ENCODE measurements around the gene GPANK1.
A peak's percentile ranks its signal among the peaks of the same experiment; 100 is the strongest.

GPANK1 gene

DNA sequence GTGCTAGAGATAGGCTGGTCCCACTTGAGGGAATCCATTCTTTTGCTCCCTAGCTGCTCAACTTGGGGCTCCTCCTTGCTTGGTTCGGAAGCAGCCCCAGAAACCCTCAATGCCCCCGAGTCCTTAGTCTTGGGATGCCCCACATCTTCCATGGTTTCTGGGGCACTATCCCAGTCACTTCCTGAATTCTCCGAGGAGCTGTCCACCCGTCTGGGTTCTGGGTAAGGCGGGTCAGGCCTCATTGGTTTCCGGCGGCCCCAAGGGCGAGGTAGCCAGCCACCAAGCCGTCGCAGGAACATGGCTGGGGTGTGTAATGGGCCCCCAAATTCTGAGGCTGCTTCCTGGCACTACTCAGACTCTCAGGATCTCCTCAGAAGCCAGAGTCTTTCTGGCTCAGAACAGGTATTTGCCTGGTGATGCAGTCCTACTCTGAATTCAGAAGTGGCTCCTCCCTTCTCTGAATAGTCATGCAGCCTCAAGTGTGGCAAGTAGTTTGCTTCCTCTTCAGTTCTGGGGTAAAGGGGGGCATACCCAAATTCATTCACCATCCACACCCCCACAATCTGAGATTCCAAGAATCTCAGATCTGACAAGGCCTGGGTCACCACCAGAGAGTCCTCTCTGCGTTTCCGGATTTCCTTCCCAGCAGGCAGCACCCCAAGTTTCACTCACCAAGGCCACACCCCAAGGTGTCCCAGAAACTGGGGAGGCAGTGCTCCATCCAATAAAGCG is 5.0 kb downstream of the GPANK1 start:
- Histone ChIP-seq H3K4me2 (ENCODE audit: low read length) (peak overlapping the region; percentile 75), H3K27ac (ENCODE audit: low read depth, low read length) (no peak overlapping the region), H3K4me1 (ENCODE audit: control insufficient read depth, low read depth, low read length) (peaks cover 8% of the 10 kb centered on the region), H3K27me3 (ENCODE audit: insufficient read depth, low read length, poor library complexity) (no peaks in the 10 kb centered on the region), H3K36me3 (ENCODE audit: control insufficient read depth, insufficient read depth, low read length) (no peaks in the 10 kb centered on the region), H3K79me1 (ENCODE audit: low read length) (peaks cover 27% of the 10 kb centered on the region), H3K79me2 (ENCODE audit: control insufficient read depth, insufficient read depth, low read length) (peaks cover 30% of the 10 kb centered on the region), H2AK5ac (ENCODE audit: low read length) (no peak overlapping the region), H3K23ac (ENCODE audit: low read length) (no peak overlapping the region), H3K9ac (ENCODE audit: low read length) (peak overlapping the region; percentile 79), H2BK15ac (replicated peaks; ENCODE audit: low read depth) (no peak overlapping the region), H3K18ac (ENCODE audit: low read length) (no peak overlapping the region), H4K5ac (ENCODE audit: low read length) (no peak overlapping the region), H3K56ac (ENCODE audit: low read length) (peak overlapping the region; percentile 83), H3K4ac (ENCODE audit: low read depth, low read length) (peak overlapping the region; percentile 73), H2BK5ac (ENCODE audit: low read length) (no peak overlapping the region), H2BK120ac (ENCODE audit: low read depth, low read length) (no peak overlapping the region), H3K4me3 (ENCODE audit: low read length) (peak overlapping the region; percentile 65), H4K8ac (ENCODE audit: low read depth, low read length) (no peak overlapping the region)
- no peak for DNase-seq
- WGBS (ENCODE audit: extremely low coverage, insufficient coverage, low lambda C conversion rate): no CpG with 5 or more reads among the region's 13 CpGs

DNA sequence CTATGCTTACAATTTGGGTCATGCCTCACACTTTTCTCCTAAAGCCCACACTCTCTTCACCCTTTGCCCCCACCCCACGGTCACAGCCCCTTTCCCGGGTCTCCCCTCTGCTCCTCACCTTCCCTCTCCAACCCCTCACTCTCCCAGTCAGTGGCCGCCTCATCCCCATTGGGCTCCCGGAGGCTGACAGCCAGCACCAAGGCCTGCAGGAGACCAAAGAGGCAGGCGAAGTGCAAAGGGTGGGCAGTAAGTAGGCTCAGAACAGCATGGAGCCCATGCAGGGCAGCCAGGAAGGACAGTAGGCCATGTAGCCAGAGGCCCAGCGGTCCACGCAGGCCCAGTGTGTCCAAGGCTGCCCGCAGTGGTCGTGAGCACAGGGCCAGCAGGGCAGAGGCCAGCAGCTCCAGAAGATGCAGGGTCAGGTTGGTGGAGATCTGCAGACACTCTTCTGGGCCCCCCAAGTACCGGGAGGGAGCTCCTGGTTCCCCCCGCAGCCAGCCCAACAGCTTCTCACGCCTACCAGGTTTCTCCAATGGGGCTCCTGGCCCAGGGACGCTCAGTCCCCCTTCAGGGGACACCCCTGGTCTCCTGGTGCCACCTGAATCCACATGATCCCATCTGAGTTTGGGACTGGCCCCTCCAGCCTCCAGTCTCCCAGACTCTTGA is 5.7 kb downstream of the GPANK1 start:
- Histone ChIP-seq H2BK5ac (ENCODE audit: low read length) (no peak overlapping the region), H3K4me1 (ENCODE audit: control insufficient read depth, low read depth, low read length) (peaks cover 8% of the 10 kb centered on the region), H3K4ac (ENCODE audit: low read depth, low read length) (no peak overlapping the region), H3K79me1 (ENCODE audit: low read length) (peaks cover 23% of the 10 kb centered on the region), H3K23ac (ENCODE audit: low read length) (no peak overlapping the region), H3K9ac (ENCODE audit: low read length) (peak overlapping the region; percentile 79), H2AK5ac (ENCODE audit: low read length) (no peak overlapping the region), H3K79me2 (ENCODE audit: control insufficient read depth, insufficient read depth, low read length) (peaks cover 26% of the 10 kb centered on the region), H3K18ac (ENCODE audit: low read length) (no peak overlapping the region), H3K4me3 (ENCODE audit: low read length) (no peak overlapping the region), H3K4me2 (ENCODE audit: low read length) (peak overlapping the region; percentile 75), H2BK15ac (replicated peaks; ENCODE audit: low read depth) (no peak overlapping the region), H3K27me3 (ENCODE audit: insufficient read depth, low read length, poor library complexity) (no peaks in the 10 kb centered on the region), H3K56ac (ENCODE audit: low read length) (peak overlapping the region; percentile 61), H4K8ac (ENCODE audit: low read depth, low read length) (no peak overlapping the region), H3K27ac (ENCODE audit: low read depth, low read length) (no peak overlapping the region), H4K5ac (ENCODE audit: low read length) (no peak overlapping the region), H2BK120ac (ENCODE audit: low read depth, low read length) (no peak overlapping the region), H3K36me3 (ENCODE audit: control insufficient read depth, insufficient read depth, low read length) (no peaks in the 10 kb centered on the region)
- no peak for DNase-seq
- WGBS (ENCODE audit: extremely low coverage, insufficient coverage, low lambda C conversion rate): no CpG with 5 or more reads among the region's 13 CpGs

DNA sequence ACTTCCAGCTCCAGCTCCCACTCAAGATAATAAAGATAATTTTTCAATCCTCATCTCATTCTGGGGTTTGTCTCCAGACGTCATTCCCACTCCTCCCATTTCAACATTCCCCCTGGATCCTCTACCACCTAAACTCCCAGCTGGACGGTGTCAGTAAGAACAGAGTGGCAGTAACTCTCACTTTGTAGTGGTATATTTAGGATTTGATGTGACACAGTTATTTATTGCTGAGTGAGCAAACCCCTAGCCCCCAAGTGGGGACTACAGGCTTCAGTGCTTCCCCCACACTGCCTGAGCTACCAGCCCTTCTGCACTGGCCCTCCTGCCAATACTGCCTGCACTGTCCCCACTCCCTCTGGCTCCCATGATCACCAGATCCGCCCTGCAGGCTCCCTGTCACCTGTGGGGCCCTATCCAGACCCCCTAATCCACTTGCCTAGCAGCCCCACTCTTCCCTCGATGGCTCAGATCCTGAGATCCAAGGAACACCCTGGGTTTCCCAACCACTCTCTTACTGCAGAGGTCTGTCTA is 6.6 kb downstream of the GPANK1 start:
- no peak overlapping the region for H3K4ac ChIP-seq (ENCODE audit: low read depth, low read length)
- no peak overlapping the region for H2BK5ac ChIP-seq (ENCODE audit: low read length)
- no peak overlapping the region for H4K8ac ChIP-seq (ENCODE audit: low read depth, low read length)
- H4K5ac ChIP-seq (ENCODE audit: low read length): no peak overlapping the region
- no peak overlapping the region for H3K18ac ChIP-seq (ENCODE audit: low read length)
- no peak overlapping the region for H3K4me3 ChIP-seq (ENCODE audit: low read length)
- no peak overlapping the region for H2AK5ac ChIP-seq (ENCODE audit: low read length)
- H3K79me2 ChIP-seq (ENCODE audit: control insufficient read depth, insufficient read depth, low read length): peaks cover 17% of the 10 kb centered on the region
- no peak overlapping the region for H3K23ac ChIP-seq (ENCODE audit: low read length)
- no peaks in the 10 kb centered on the region for H3K36me3 ChIP-seq (ENCODE audit: control insufficient read depth, insufficient read depth, low read length)
- peaks cover 18% of the 10 kb centered on the region for H3K79me1 ChIP-seq (ENCODE audit: low read length)
- no peak overlapping the region for H3K27ac ChIP-seq (ENCODE audit: low read depth, low read length)
- no CpG with 5 or more reads among the region's 4 CpGs for WGBS (ENCODE audit: extremely low coverage, insufficient coverage, low lambda C conversion rate)
- no peak overlapping the region for H3K4me2 ChIP-seq (ENCODE audit: low read length)
- no peak for DNase-seq
- no peak overlapping the region for H2BK120ac ChIP-seq (ENCODE audit: low read depth, low read length)
- H3K56ac ChIP-seq (ENCODE audit: low read length): peak overlapping the region; percentile 17
- no peaks in the 10 kb centered on the region for H3K27me3 ChIP-seq (ENCODE audit: insufficient read depth, low read length, poor library complexity)
- H2BK15ac ChIP-seq (replicated peaks; ENCODE audit: low read depth): no peak overlapping the region
- H3K9ac ChIP-seq (ENCODE audit: low read length): no peak overlapping the region
- H3K4me1 ChIP-seq (ENCODE audit: control insufficient read depth, low read depth, low read length): peaks cover 3% of the 10 kb centered on the region

DNA sequence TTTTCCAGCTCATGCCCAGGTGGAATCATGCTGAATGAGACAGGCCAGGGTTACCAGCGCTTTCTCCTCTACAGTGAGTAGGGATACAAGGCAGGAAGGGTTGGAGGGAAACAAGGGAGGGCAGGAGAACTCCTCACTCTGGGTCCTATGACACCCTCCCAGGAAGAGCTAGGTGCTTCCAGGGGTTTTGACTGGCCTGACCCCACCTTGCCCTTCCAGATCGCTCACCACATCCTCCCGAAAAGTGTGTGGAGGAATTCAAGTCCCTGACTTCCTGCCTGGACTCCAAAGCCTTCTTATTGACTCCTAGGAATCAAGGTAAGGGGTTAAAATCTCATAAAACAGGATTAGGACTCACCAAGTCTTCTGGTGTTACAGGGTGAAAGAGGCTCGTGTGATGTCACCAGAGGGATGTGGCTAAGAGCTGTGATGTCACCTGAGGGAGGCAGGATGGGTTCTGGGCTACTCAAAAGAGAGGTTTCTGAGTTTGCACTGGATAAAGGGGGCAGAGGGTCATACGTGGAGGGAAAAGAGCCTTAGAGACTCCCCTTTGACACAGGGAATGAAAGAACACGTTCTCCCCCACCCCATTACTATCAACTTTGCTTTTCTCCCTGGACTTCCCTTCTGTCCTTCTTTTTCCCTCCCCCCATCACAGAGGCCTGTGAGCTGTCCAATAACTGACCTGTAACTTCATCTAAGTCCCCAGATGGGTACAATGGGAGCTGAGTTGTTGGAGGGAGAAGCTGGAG is 7.2 kb downstream of the GPANK1 start:
- H3K18ac ChIP-seq (ENCODE audit: low read length): no peak overlapping the region
- H3K4me1 ChIP-seq (ENCODE audit: control insufficient read depth, low read depth, low read length): peaks cover 3% of the 10 kb centered on the region
- no peak overlapping the region for H3K4me2 ChIP-seq (ENCODE audit: low read length)
- H3K9ac ChIP-seq (ENCODE audit: low read length): no peak overlapping the region
- no peaks in the 10 kb centered on the region for H3K36me3 ChIP-seq (ENCODE audit: control insufficient read depth, insufficient read depth, low read length)
- H2BK15ac ChIP-seq (replicated peaks; ENCODE audit: low read depth): no peak overlapping the region
- no peak overlapping the region for H2BK5ac ChIP-seq (ENCODE audit: low read length)
- H2BK120ac ChIP-seq (ENCODE audit: low read depth, low read length): no peak overlapping the region
- peaks cover 18% of the 10 kb centered on the region for H3K79me1 ChIP-seq (ENCODE audit: low read length)
- no peak for DNase-seq
- H4K8ac ChIP-seq (ENCODE audit: low read depth, low read length): no peak overlapping the region
- no peak overlapping the region for H3K27ac ChIP-seq (ENCODE audit: low read depth, low read length)
- no peak overlapping the region for H2AK5ac ChIP-seq (ENCODE audit: low read length)
- no CpG with 5 or more reads among the region's 6 CpGs for WGBS (ENCODE audit: extremely low coverage, insufficient coverage, low lambda C conversion rate)
- no peak overlapping the region for H3K23ac ChIP-seq (ENCODE audit: low read length)
- no peak overlapping the region for H3K4me3 ChIP-seq (ENCODE audit: low read length)
- peaks cover 15% of the 10 kb centered on the region for H3K79me2 ChIP-seq (ENCODE audit: control insufficient read depth, insufficient read depth, low read length)
- H3K4ac ChIP-seq (ENCODE audit: low read depth, low read length): no peak overlapping the region
- H3K56ac ChIP-seq (ENCODE audit: low read length): no peak overlapping the region
- H3K27me3 ChIP-seq (ENCODE audit: insufficient read depth, low read length, poor library complexity): no peaks in the 10 kb centered on the region
- no peak overlapping the region for H4K5ac ChIP-seq (ENCODE audit: low read length)

DNA sequence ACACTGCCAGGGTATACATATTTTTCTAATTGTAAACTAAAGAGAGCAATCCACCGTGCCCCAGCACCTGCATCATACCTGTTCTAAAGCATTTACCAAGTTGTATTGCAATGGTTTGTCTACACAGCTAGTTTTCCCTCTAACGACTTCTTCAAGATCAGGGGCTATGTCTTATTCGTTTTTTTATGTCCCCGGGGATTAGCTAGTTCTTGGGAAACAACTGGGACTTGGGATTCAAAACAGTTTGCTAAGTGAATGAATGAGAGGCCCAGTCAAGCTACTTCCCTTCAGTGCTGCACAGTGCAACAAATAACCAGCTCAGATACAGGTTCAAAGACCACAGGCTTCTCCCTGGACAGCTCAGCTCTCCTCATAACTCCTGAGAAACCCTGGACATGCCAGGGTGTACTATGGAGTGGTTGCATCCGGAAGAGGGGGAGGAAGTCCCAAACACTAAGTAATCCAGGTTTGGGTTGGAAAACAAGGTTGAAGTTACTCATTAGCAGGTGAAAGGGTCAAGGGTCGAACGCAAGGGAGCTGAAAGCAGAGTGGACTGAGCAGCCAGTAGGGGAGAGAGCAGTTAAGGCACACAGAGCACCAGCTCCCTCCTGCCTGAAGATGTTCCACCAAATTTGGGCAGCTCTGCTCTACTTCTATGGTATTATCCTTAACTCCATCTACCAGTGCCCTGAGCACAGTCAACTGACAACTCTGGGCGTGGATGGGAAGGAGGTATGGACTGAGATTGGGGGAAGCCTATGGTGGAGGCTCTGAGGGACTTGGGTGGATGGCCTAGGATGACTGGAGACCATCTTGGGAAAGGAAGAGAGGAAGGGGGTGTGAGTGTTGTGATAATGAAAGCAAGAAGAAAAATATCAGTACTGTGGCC is 9.2 kb downstream of the GPANK1 start, which contains the start of gene APOM:
Gene APOM, plus strand, starts transcription at position 546 of the 889 bp plus-strand sequence. Its CDS starts 73 bp downstream, at position 619.
- Histone ChIP-seq H3K18ac (ENCODE audit: low read length) (no peak within 1 kb of the TSS), H2BK5ac (ENCODE audit: low read length) (no peak within 1 kb of the TSS), H2BK15ac (replicated peaks; ENCODE audit: low read depth) (no peak within 1 kb of the TSS), H3K4me1 (ENCODE audit: control insufficient read depth, low read depth, low read length) (peaks cover 6% of the 10 kb centered on the region), H3K27me3 (ENCODE audit: insufficient read depth, low read length, poor library complexity) (no peaks in the 10 kb centered on the region), H3K36me3 (ENCODE audit: control insufficient read depth, insufficient read depth, low read length) (no peaks in the 10 kb centered on the region), H3K4me3 (ENCODE audit: low read length) (no peak within 1 kb of the TSS), H4K5ac (ENCODE audit: low read length) (no peak within 1 kb of the TSS), H2AK5ac (ENCODE audit: low read length) (no peak within 1 kb of the TSS), H3K23ac (ENCODE audit: low read length) (no peak within 1 kb of the TSS), H4K8ac (ENCODE audit: low read depth, low read length) (no peak within 1 kb of the TSS), H3K56ac (ENCODE audit: low read length) (no peak within 1 kb of the TSS), H3K4ac (ENCODE audit: low read depth, low read length) (no peak within 1 kb of the TSS), H3K9ac (ENCODE audit: low read length) (no peak within 1 kb of the TSS), H3K79me1 (ENCODE audit: low read length) (peaks cover 22% of the 10 kb centered on the region), H3K4me2 (ENCODE audit: low read length) (no peak within 1 kb of the TSS), H3K27ac (ENCODE audit: low read depth, low read length) (no peak within 1 kb of the TSS), H2BK120ac (ENCODE audit: low read depth, low read length) (no peak within 1 kb of the TSS), H3K79me2 (ENCODE audit: control insufficient read depth, insufficient read depth, low read length) (peaks cover 27% of the 10 kb centered on the region)
- no CpG with 5 or more reads among the region's 8 CpGs for WGBS (ENCODE audit: extremely low coverage, insufficient coverage, low lambda C conversion rate)
- no peak for DNase-seq

All from mesendoderm (in vitro differentiated cells).